H1 (cell line): Measurements from ENCODE around the gene BBX. TPM values are rescaled to one million over a fixed set of nuclear protein-coding genes. Genes with fewer than 3 reads are reported as not detected.

Source experiments
- CTCF ChIA-PET: fragments of 300-600 bp; sonication (Branson Sonifier 250); formaldehyde crosslinking; loops from one replicate; lab custom pipeline; 2021; ENCODE audit not compliant: partially characterized antibody; lab: Charles Lee
- POLR2A ChIA-PET: fragments of 300-600 bp; sonication (Branson Sonifier 250); formaldehyde crosslinking; loops from one replicate; lab custom pipeline; 2021; ENCODE audit warnings: inconsistent platforms; ENCODE audit not compliant: partially characterized antibody; lab: Charles Lee
- DNase-seq, 2 experiments: peaks; one replicate each; pipeline versions ENCODE4 v3.0.0 to v3.0.0-alpha.2; 2010 to 2022; ENCODE audit warnings: low spot score in 2 of 2, low read depth in 1 of 2, mixed read lengths in 1 of 2
- FAIRE-seq: peaks from 2 replicates; lab custom pipeline; 2011; peaks lifted over from hg19 to GRCh38; lab: Jason Lieb, UNC
- H2AFZ ChIP-seq: 2 replicates; pipeline ENCODE4 v1.8.1; 2012; ENCODE audit warnings: low read length, inconsistent platforms
- H2AK5ac ChIP-seq: 2 replicates; pipeline ENCODE4 v1.6.1; 2013; ENCODE audit warnings: low read depth, low read length
- H2BK120ac ChIP-seq: replicated peaks from 2 replicates; pipeline ENCODE3; 2013; ENCODE audit warnings: low read depth, low read length, inconsistent platforms
- H2BK12ac ChIP-seq: 2 replicates; pipeline ENCODE4 v1.6.1; 2013; ENCODE audit warnings: low read depth, low read length
- H2BK15ac ChIP-seq: 2 replicates; pipeline ENCODE4 v1.6.1; 2013; ENCODE audit warnings: low read length
- H2BK20ac ChIP-seq: 2 replicates; pipeline ENCODE4 v1.6.1; 2013; ENCODE audit warnings: low read length
- H2BK5ac ChIP-seq: 2 replicates; pipeline ENCODE4 v1.6.1; 2013; ENCODE audit warnings: low read depth, low read length
- H3K14ac ChIP-seq: 2 replicates; pipeline ENCODE4 v1.6.1; 2013; ENCODE audit warnings: inconsistent platforms; ENCODE audit not compliant: insufficient read length
- H3K18ac ChIP-seq: 2 replicates; pipeline ENCODE4 v1.6.1; 2013; ENCODE audit warnings: low read length; ENCODE audit errors: extremely low read depth
- H3K23ac ChIP-seq: 2 replicates; pipeline ENCODE4 v1.6.1; 2013; ENCODE audit warnings: inconsistent platforms; ENCODE audit not compliant: insufficient read length
- H3K23me2 ChIP-seq: 2 replicates; pipeline ENCODE4 v1.6.1; 2013; ENCODE audit warnings: low read depth, low read length
- H3K27ac ChIP-seq: 2 replicates; pipeline ENCODE4 v1.6.1; 2011; ENCODE audit warnings: low read depth, low read length, inconsistent platforms
- H3K27me3 ChIP-seq, 4 experiments: replicated peaks in 1 of 4; 1 replicate in 1 of 4; 2 replicates in 3 of 4; pipeline versions ENCODE4 v1.6.1 to v1.8.1; 2011 to 2013; ENCODE audit warnings: low read length in 3 of 4, mild to moderate bottlenecking in 3 of 4, inconsistent platforms in 2 of 4, mixed read lengths in 2 of 4, moderate library complexity in 1 of 4; ENCODE audit not compliant: control insufficient read depth in 3 of 4, insufficient read depth in 3 of 4; ENCODE audit errors: extremely low read depth in 1 of 4
- H3K36me3 ChIP-seq, 4 experiments: 2 replicates each; pipeline versions ENCODE4 v1.6.1 to v1.8.1; 2011 to 2013; ENCODE audit warnings: mild to moderate bottlenecking in 4 of 4, low read length in 3 of 4, moderate library complexity in 2 of 4, control low read depth in 1 of 4, inconsistent platforms in 1 of 4; ENCODE audit not compliant: insufficient read depth in 4 of 4, control insufficient read depth in 2 of 4
- H3K4ac ChIP-seq: replicated peaks from 2 replicates; pipeline ENCODE3; 2013; ENCODE audit warnings: low read length, low read depth, mixed read lengths, inconsistent platforms; ENCODE audit not compliant: insufficient read length
- H3K4me1 ChIP-seq, 4 experiments: replicated peaks in 1 of 4; 1 replicate in 1 of 4; 2 replicates in 3 of 4; pipeline versions ENCODE4 v1.6.1 to v1.8.1; 2011 to 2013; ENCODE audit warnings: low read length in 3 of 4, inconsistent platforms in 2 of 4, mixed read lengths in 1 of 4; ENCODE audit not compliant: insufficient read depth in 4 of 4, control insufficient read depth in 3 of 4
- H3K4me2 ChIP-seq, 2 experiments: 2 replicates each; pipeline versions ENCODE4 v1.6.1 to v1.8.1; 2011 to 2013; ENCODE audit warnings: low read depth in 2 of 2, low read length in 2 of 2, control low read depth in 1 of 2, inconsistent platforms in 1 of 2, mild to moderate bottlenecking in 1 of 2; ENCODE audit not compliant: insufficient read depth in 1 of 2
- H3K4me3 ChIP-seq, 4 experiments: fragments of 200-600, 300-600 bp in 1 of 4; sonication (generic), shearing (Covaris generic), sonication (Bioruptor Twin) in 1 of 4; 2 replicates each; pipeline versions ENCODE4 v1.5.1 to v1.8.1; 2011 to 2016; ENCODE audit warnings: low read length in 4 of 4, low read depth in 3 of 4, control low read depth in 2 of 4, inconsistent platforms in 2 of 4, mild to moderate bottlenecking in 2 of 4, mixed read lengths in 1 of 4, moderate library complexity in 1 of 4; ENCODE audit not compliant: insufficient read depth in 2 of 4; ENCODE audit errors: extremely low read depth in 1 of 4
- H3K56ac ChIP-seq: replicated peaks from 2 replicates; pipeline ENCODE3; 2013; ENCODE audit warnings: low read depth, mild to moderate bottlenecking, mixed read lengths, low read length, inconsistent platforms; ENCODE audit not compliant: insufficient read length
- H3K79me1 ChIP-seq: 2 replicates; pipeline ENCODE4 v1.6.1; 2013; ENCODE audit warnings: low read depth, low read length, control low read depth
- H3K79me2 ChIP-seq, 2 experiments: 2 replicates each; pipeline versions ENCODE4 v1.6.1 to v1.8.1; 2012 to 2013; ENCODE audit warnings: low read length in 2 of 2, mild to moderate bottlenecking in 2 of 2, inconsistent platforms in 1 of 2; ENCODE audit not compliant: insufficient read depth in 2 of 2, control insufficient read depth in 1 of 2
- H3K9ac ChIP-seq, 4 experiments: replicated peaks in 1 of 4; 1 replicate in 1 of 4; 2 replicates in 3 of 4; pipeline versions ENCODE4 v1.6.1 to v1.8.1; 2011 to 2013; ENCODE audit warnings: low read depth in 3 of 4, low read length in 3 of 4, control low read depth in 2 of 4, mild to moderate bottlenecking in 2 of 4, moderate library complexity in 2 of 4, inconsistent platforms in 1 of 4; ENCODE audit errors: extremely low read depth in 1 of 4
- H3K9me3 ChIP-seq, 2 experiments: 2 replicates each; pipeline versions ENCODE4 v1.6.1 to v1.8.1; 2012 to 2013; ENCODE audit warnings: mild to moderate bottlenecking in 2 of 2, moderate library complexity in 2 of 2, control low read depth in 1 of 2, inconsistent platforms in 1 of 2, low read depth in 1 of 2, low read length in 1 of 2, mixed read lengths in 1 of 2; ENCODE audit not compliant: insufficient read depth in 2 of 2
- H4K20me1 ChIP-seq, 2 experiments: replicated peaks in 1 of 2; 2 replicates each; pipeline versions ENCODE3 to v1.8.1; 2011 to 2013; ENCODE audit warnings: inconsistent platforms in 2 of 2, low read length in 2 of 2, mild to moderate bottlenecking in 1 of 2; ENCODE audit not compliant: insufficient read depth in 2 of 2, control insufficient read depth in 1 of 2
- H4K5ac ChIP-seq: 2 replicates; pipeline ENCODE4 v1.6.1; 2013; ENCODE audit warnings: low read length, low read depth, mixed read lengths, inconsistent platforms; ENCODE audit not compliant: insufficient read length
- H4K8ac ChIP-seq: 2 replicates; pipeline ENCODE4 v1.8.0; 2013; ENCODE audit warnings: mild to moderate bottlenecking, moderate library complexity, low read length, inconsistent platforms; ENCODE audit not compliant: insufficient read depth; ENCODE audit errors: extremely low read depth
- H4K91ac ChIP-seq: replicated peaks from 2 replicates; pipeline ENCODE3; 2013; ENCODE audit warnings: low read length, mixed read lengths, inconsistent platforms; ENCODE audit not compliant: insufficient read length
- FOSL1 ChIP-seq: IDR thresholded peaks from 2 replicates; pipeline ENCODE4 v1.6.1; 2011; ENCODE audit warnings: mild to moderate bottlenecking, low read depth, low read length, moderate library complexity; ENCODE audit not compliant: insufficient read depth
- GTF2F1 ChIP-seq: IDR thresholded peaks from 2 replicates; pipeline ENCODE4 v1.6.1; 2012; ENCODE audit warnings: low read depth, low read length, improper control_type of control experiment, borderline replicate concordance
- HDAC2 ChIP-seq, 2 experiments: fragments of 300-600 bp in 1 of 2; sonication (generic) in 1 of 2; IDR thresholded peaks; 2 replicates each; pipeline ENCODE4 v1.6.1; 2011 to 2012; ENCODE audit warnings: low read depth in 2 of 2, low read length in 2 of 2, mild to moderate bottlenecking in 2 of 2, moderate library complexity in 2 of 2, borderline replicate concordance in 1 of 2, inconsistent platforms in 1 of 2
- JUN ChIP-seq: IDR thresholded peaks from 2 replicates; pipeline ENCODE4 v1.6.1; 2011; ENCODE audit warnings: low read depth, mild to moderate bottlenecking, improper control_type of control experiment, low read length
- KDM4A ChIP-seq: IDR thresholded peaks from one replicate; pipeline ENCODE4 v1.7.1; 2012; ENCODE audit warnings: low read depth, mild to moderate bottlenecking, moderate library complexity, low read length, inconsistent platforms; ENCODE audit not compliant: severe bottlenecking
- KDM5A ChIP-seq: fragments of 200-600 bp; IDR thresholded peaks from 2 replicates; pipeline ENCODE4 v1.7.1; 2012; ENCODE audit warnings: mild to moderate bottlenecking, low read length, inconsistent platforms, mixed read lengths
- NRF1 ChIP-seq: IDR thresholded peaks from 2 replicates; pipeline ENCODE4 v1.6.1; 2011; ENCODE audit warnings: mild to moderate bottlenecking, low read depth, low read length, improper control_type of control experiment
- SIX5 ChIP-seq: IDR thresholded peaks from 2 replicates; pipeline ENCODE4 v1.6.1; 2011; ENCODE audit warnings: mild to moderate bottlenecking, low read depth, low read length
- SRF ChIP-seq: IDR thresholded peaks from 2 replicates; pipeline ENCODE4 v1.6.1; 2011; ENCODE audit warnings: mild to moderate bottlenecking, low read depth, low read length, moderate library complexity
- SUZ12 ChIP-seq: fragments of 200-600 bp; sonication (generic); IDR thresholded peaks from 2 replicates; pipeline ENCODE4 v1.6.1; 2012; ENCODE audit warnings: mild to moderate bottlenecking, inconsistent platforms, low read length, moderate library complexity, mixed read lengths
- TAF1 ChIP-seq: IDR thresholded peaks from 2 replicates; pipeline ENCODE4 v1.6.1; 2011; ENCODE audit warnings: mild to moderate bottlenecking, low read depth, low read length
- WGBS, 2 experiments: shearing (Covaris generic) in 1 of 2; methylation state at CpG; one replicate each; pipeline versions ENCODE4 v1.1.6 to v1.1.7; 2013 to 2015; ENCODE audit warnings: low lambda C conversion rate in 2 of 2, mixed read lengths in 2 of 2, inconsistent platforms in 1 of 2, low coverage in 1 of 2, missing lambda C conversion rate in 1 of 2; ENCODE audit not compliant: insufficient replicate concordance in 2 of 2, insufficient coverage in 1 of 2, insufficient read length in 1 of 2; ENCODE audit errors: extremely low coverage in 1 of 2, missing lambda C conversion rate in 1 of 2; 5-methylcytosine and 5-hydroxymethylcytosine counted together
- polyA plus RNA-seq, 7 experiments: library from polyadenylated mRNA; depleted of rRNA in 3 of 7; stranded (reverse) in 5 of 7; unstranded in 2 of 7; fragments of >200 nt in 5 of 7; fragments of 200-250 nt in 2 of 7; gene quantifications; 1 replicate in 5 of 7; 2 replicates in 1 of 7; 4 replicates in 1 of 7; pipeline versions ENCODE4 v1.2.1 to v1.2.3, GENCODE V29; 2011 to 2013; ENCODE audit warnings: missing spikeins in 2 of 7, mixed read lengths in 2 of 7
- total RNA-seq: library from RNA; stranded (reverse); fragmentation: NEBNext Ultra II Directional; extraction: Animal tissue kit (Norgen Biotek cat#: 25700); gene quantifications from 2 replicates; pipeline ENCODE4 v1.2.1, GENCODE V29; 2021
- TF ChIP-seq, protein P1 (sequence below), 3 experiments: IDR thresholded peaks; 1 replicate in 2 of 3; 2 replicates in 1 of 3; pipeline versions ENCODE4 v1.5.1 to v1.6.1; 2011; ENCODE audit warnings: low read length in 3 of 3, mild to moderate bottlenecking in 3 of 3, inconsistent platforms in 2 of 3, low read depth in 1 of 3, moderate library complexity in 1 of 3; ENCODE audit not compliant: insufficient read depth in 1 of 3; ENCODE audit errors: control extremely low read depth in 1 of 3

Gene BBX
- total and polyA plus RNA-seq, 2 of the 8 experiments (the other 6 are each of a cell fraction or from before 2014, with no cell fraction given): 11.0 to 42.5 TPM

DNA sequence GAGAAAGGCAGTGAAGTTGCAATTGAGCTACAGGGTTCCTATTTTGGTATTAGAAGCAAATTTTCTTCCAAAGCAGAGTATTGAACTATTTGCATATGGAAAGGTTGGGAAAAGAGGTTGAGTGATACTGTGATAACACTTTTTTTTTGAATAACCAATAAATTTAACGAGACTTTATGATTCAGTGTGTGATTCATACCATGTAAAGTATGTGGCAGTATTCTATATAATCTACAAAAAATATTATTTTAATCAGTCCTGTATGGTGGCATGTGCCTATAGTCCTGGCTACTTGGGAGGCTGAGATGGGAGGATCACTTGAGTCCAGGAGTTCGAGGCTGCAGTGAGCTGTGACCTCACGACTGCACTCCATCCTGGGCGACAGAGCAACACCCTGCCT, 206.9 kb downstream of the BBX start:
- no peak for FAIRE-seq
- H3K4me1 ChIP-seq: peaks cover 0 to 2% (median 1%) of the 10 kb centered on the region in 4 experiments; a peak in 1 of 7 replicates
- H2AK5ac ChIP-seq: no peak overlapping the region
- H3K4ac ChIP-seq: no peak overlapping the region
- H3K56ac ChIP-seq: no peak overlapping the region
- WGBS, 2 experiments: 96% methylated on average over 4 of the region's 4 CpGs; no CpG with 5 or more reads in 1 of the 2 experiments
- no peaks in the 10 kb centered on the region for H3K27me3 ChIP-seq
- no peak overlapping the region for H3K23ac ChIP-seq
- H3K18ac ChIP-seq: no peak overlapping the region
- no peak overlapping the region for H4K91ac ChIP-seq
- H3K9ac ChIP-seq: no peak overlapping the region
- peaks cover 0 to 2% of the 10 kb centered on the region in 2 experiments for H4K20me1 ChIP-seq
- DNase-seq: no peak
- ChIA-PET POLR2A (no interaction called here), CTCF (interaction anchor here (0.6 to 6.7 kb wide), 7 partner anchors 11 to 154 kb away, joined by 3 to 37 read pairs (median 4); no protein-coding TSS in a partner anchor)
- peaks cover 2 to 10% (median 5%) of the 10 kb centered on the region in 4 experiments; a peak in 4 of 8 replicates for H3K36me3 ChIP-seq
- H3K9me3 ChIP-seq: no peaks in the 10 kb centered on the region
- H4K5ac ChIP-seq: no peak overlapping the region
- no peak overlapping the region for H4K8ac ChIP-seq
- H3K27ac ChIP-seq: no peak overlapping the region
- no peak overlapping the region for H3K4me2 ChIP-seq
- H3K14ac ChIP-seq: no peak overlapping the region
- no peak overlapping the region for H2AFZ ChIP-seq
- no peak overlapping the region for H2BK20ac ChIP-seq
- no peak overlapping the region for H3K4me3 ChIP-seq
- H3K79me1 ChIP-seq: no peaks in the 10 kb centered on the region
- H3K79me2 ChIP-seq: no peaks in the 10 kb centered on the region
- no peaks in the 10 kb centered on the region for H3K23me2 ChIP-seq
- H2BK120ac ChIP-seq: no peak overlapping the region
- no peak overlapping the region for H2BK5ac ChIP-seq
- no peak overlapping the region for H2BK12ac ChIP-seq
- no peak overlapping the region for H2BK15ac ChIP-seq
- no peak for TF ChIP-seq SRF
- TF ChIP-seq TAF1: no peak
- no peak for TF ChIP-seq KDM4A
- TF ChIP-seq SIX5: no peak
- TF ChIP-seq FOSL1: no peak
- no peak for TF ChIP-seq SUZ12
- TF ChIP-seq NRF1: no peak
- TF ChIP-seq, protein P1, sequence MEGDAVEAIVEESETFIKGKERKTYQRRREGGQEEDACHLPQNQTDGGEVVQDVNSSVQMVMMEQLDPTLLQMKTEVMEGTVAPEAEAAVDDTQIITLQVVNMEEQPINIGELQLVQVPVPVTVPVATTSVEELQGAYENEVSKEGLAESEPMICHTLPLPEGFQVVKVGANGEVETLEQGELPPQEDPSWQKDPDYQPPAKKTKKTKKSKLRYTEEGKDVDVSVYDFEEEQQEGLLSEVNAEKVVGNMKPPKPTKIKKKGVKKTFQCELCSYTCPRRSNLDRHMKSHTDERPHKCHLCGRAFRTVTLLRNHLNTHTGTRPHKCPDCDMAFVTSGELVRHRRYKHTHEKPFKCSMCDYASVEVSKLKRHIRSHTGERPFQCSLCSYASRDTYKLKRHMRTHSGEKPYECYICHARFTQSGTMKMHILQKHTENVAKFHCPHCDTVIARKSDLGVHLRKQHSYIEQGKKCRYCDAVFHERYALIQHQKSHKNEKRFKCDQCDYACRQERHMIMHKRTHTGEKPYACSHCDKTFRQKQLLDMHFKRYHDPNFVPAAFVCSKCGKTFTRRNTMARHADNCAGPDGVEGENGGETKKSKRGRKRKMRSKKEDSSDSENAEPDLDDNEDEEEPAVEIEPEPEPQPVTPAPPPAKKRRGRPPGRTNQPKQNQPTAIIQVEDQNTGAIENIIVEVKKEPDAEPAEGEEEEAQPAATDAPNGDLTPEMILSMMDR (IDR thresholded peaks at IDR 0.05; ENCODE audit: control extremely low read depth in 1 of 3, insufficient read depth in 1 of 3, low read depth in 1 of 3, low read length in 3 of 3): no peak
- no peak for TF ChIP-seq HDAC2 (IDR thresholded peaks at IDR 0.05; ENCODE audit: borderline replicate concordance in 1 of 2, low read depth in 2 of 2, low read length in 2 of 2)
- TF ChIP-seq KDM5A: no peak
- no peak for TF ChIP-seq JUN
- no peak for TF ChIP-seq GTF2F1
